ENCODE results near the gene KIF12. TPM values are rescaled to one million over a fixed set of nuclear protein-coding genes. Genes with fewer than 3 reads are reported as not detected.

The KIF12 gene
- polyA plus RNA-seq, 1 donor = 0.52 TPM

DNA sequence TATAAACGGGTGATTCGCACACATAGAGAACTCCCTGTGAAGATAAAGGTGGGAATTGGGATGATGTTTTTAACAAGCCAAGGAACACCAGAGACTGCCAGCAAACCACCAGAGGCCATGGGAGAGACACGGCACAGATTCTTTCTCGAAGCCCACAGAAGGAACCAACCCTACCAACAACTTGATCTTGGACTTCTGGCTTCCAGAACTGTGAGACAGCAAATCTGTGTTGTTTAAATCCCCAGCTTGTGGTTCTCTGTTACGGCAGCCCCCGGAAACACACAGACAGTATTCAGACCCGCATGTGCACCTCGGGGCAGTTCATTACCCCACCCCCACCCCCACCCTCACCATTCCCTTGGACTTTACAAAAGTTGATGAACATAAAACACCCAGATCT lies 33.8 kb downstream of the KIF12 start:
- no peak for DNase-seq

DNA sequence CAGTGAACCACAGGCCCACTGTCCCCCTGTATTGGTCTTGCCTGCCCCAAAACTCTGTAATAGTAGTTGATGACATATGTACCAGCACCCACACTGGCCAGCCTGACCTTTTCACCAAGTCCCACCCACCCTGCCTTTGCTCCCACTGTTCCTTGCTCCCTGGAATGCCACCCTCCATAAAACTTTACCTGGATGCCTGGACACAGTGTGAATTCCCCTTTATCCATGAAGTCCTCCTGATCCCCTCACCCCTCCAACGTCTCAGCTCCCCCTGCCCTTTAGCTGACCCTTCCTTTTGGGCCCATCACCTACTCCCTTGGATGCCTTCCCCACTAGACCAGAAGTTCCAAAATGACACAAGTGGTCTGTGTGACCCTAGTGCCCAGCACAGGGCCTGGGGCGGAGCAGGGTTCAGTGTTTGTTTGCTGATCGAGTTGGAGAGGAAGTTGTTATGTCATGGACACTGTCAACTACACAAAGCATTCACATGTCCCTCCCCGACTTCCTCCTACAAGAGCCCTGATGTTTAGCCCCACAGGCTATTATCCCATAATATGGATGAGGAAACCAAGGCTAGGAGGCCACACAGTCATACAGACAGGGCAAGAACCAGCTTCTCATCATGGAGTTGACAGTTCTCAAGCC lies 37.1 kb downstream of the KIF12 start:
- no peak for DNase-seq

- DNase-seq = no peak
These were observed 37.8 kb downstream of the KIF12 start for GRCh38 chr9:114061292-114061691.

DNA sequence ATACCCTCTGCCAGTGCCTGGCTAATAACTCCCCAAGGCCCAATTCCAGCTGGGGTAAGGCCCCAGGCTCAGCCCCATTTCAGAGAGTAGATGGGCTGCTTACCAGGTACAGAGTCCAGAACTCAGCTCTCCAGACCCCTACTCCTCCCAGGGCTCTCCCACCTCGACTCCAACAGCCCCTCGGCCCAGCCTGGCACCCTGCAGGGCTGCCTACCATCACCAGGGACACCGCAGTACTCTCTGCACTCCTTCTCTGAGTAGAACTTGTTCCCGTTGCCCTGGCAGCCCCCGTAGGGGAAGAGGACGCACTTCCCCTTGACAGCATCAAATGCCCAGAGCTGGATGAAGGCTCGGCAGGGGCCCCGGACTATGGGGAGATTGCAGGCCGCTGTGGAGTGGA lies 38.4 kb downstream of the KIF12 start:
- no peak for DNase-seq

DNA sequence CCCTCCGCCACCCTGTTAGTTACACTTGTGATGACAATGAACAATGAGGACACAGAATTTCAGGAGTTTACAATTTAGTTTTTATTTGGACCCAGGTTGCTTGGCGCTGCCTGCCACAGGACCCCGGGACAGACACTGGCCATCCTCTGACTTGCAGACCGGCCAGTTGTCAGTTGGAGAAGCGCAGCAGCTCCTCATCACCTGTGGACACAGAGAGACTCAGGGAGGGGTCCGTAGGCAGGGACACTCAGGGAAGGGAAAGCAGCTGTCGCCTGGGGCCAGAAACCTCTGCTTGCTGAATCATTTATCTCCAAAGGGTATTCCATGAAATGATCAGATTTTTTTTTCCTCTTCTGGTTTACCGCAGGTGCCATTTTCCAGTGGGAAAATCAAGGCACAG lies 39.0 kb downstream of the KIF12 start:
- no peak for DNase-seq

- DNase-seq = no peak
These were observed 39.9 kb downstream of the KIF12 start for GRCh38 chr9:114059047-114059803.

GRCh38 chr9:114058688-114059046 lies 40.4 kb downstream of the KIF12 start:
- DNase-seq = no peak

DNA sequence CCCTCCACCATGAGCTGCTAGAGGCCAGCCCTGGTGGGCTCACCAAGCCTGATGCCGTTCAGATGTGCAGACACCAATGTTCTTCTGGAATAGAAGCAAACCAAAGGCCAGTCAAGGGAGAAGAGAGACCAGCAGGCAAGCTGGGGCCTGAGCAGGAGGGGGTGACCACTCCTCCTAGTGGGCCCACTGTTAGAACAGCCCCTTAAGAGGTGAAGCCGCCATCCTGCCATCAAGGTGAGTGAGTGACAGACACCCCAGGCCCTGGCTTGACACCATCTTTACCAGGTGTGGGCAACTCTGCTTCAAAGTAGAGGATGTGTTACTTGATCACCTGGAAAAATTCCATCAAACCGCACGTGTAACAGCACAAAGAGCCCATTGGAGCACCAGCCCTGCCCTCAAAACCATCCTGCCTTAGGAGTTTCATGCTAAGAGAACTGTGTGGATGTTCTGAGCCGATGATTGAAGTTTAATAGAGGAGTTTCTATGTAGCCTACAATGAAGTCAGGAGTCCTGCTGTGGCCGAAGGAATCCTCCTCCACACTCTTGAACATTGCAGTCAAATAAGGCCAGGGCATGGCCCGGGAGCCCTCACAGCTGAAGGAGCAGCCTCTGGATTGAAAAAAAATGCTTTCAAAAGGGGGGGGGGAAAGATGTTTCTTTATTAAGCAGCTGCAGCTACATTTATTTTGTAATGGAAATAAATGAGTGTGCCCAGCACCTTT lies 41.8 kb downstream of the KIF12 start:
- no peak for DNase-seq

GRCh38 chr9:114056527-114056926 lies 42.6 kb downstream of the KIF12 start:
- DNase-seq = no peak

DNA sequence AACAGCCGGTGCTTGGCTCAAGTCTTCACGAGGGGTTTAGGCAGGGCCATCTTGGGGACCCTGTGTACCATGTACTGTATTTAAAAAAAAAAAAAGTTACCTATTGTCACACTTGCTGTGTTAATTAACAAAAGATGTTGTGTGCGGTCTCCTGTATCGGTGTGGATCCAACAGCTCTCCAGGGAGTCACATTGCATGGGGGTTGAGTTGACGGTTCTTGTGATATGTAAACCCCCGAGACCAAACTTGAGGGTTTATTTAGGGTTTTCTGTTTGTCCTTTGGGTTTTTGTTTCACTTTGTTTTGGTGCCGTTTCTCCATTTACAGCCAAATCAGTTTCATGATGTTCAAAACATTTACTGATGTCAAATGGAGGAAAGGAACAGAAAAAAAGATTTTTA lies 43.2 kb downstream of the KIF12 start:
- no peak for DNase-seq

DNA sequence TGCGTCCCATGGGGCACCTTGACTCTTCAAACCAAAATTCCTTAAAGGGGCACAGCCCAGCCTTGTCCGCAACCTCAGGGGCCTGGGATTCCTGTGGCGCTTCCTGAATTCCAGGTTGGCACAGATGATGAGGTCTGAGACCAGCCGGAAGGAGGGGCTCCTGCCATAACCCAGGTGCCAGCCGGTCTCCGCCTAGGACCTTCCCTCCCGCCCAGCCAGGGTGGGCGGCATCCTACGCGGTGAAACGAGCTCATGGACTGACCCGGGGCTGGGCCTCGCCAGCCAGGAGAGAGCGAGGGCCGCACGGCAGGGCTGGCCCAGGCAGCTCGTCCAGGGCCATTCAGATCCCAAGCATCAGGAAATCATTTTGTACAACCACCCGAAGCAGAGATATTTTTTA lies 44.0 kb downstream of the KIF12 start:
- DNase-seq = no peak

DNA sequence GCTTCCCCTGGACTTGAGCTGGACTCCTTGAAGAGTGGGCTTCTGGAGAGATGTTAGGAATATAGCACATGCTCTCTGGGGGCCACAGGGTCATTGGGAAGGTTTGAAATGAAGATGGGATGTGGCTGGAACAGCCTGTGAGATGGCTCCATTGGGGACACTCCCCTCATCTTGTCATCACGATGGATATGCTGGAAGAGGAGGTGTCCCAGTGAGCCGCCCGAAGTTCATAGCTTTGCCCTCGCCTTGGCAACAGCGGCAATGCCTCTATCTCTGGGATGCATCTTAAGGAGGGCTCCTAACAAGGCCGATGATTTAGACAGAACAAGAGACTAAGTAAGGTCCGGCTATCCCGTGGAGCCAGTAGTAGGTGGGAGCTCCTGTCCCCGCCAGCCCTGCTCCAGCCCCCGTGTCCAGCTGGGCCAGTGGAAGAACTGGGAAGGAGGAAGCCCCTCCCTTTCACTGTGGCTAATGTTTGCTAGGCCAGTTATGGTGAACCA lies 44.9 kb downstream of the KIF12 start:
- DNase-seq = no peak

- no peak for DNase-seq
These were observed 45.7 kb downstream of the KIF12 start for GRCh38 chr9:114053246-114054005.

GRCh38 chr9:114051706-114052105 lies 47.4 kb downstream of the KIF12 start:
- DNase-seq = no peak

GRCh38 chr9:114051281-114051680 lies 47.8 kb downstream of the KIF12 start:
- DNase-seq = no peak

DNA sequence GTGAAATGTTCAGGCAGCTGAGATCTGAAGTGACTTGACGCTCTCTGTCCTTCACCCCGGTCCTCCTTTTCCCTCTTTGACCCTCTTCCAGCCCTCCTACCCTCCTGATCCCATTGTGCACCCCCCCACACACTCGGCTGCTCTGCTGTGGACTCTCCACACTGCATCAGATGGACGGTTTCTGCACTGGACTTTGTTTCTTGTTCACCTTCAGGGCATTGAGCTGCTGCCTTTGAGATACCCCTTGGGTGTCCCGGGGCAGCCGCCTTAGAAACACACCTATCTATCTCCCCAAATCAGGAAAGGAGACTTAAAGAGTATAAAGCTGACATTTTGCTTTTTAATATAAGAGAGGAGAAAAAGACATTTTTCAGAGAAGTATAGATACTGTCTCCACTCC lies 48.4 kb downstream of the KIF12 start:
- DNase-seq = no peak

DNA sequence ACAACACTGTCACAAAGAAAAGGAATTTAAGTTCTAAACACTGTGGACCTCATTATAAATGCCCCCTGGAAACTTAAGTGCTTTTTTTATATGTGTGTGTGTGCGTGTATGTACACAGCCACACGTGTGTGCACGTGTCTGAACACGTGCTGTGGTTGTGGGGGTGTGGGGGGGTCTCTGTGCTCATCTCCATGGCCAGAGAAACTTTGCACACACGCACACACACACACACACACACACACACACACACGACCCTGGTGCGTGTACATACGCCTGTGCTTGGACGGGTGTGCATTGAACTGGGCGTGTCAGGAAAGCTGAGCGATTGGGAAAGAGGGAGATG lies 48.9 kb downstream of the KIF12 start:
- no peak for DNase-seq

DNA sequence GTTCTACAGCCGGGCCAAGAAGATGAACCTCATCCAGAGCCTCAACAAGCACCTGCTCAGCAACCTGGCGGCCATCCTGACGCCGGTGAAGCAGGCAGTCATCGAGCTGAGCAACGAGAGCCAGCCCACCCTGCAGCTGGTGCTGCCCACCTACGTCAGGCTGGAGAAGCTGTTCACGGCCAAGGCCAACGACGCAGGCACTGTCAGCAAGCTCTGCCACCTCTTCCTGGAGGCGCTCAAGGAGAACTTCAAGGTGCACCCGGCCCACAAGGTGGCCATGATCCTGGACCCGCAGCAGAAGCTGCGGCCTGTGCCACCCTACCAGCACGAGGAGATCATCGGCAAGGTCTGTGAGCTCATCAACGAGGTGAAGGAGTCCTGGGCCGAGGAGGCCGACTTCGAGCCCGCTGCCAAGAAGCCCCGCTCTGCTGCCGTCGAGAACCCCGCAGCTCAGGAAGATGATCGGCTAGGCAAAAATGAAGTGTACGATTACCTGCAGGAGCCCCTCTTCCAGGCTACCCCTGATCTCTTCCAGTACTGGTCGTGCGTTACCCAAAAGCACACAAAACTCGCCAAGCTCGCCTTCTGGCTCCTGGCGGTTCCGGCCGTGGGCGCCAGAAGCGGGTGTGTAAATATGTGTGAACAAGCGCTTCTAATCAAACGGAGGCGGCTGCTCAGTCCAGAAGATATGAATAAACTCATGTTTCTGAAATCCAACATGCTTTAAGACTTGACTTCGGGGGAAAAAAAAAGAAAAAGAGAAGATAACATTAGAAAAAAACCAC lies 49.5 kb downstream of the KIF12 start:
- DNase-seq = no peak

DNA sequence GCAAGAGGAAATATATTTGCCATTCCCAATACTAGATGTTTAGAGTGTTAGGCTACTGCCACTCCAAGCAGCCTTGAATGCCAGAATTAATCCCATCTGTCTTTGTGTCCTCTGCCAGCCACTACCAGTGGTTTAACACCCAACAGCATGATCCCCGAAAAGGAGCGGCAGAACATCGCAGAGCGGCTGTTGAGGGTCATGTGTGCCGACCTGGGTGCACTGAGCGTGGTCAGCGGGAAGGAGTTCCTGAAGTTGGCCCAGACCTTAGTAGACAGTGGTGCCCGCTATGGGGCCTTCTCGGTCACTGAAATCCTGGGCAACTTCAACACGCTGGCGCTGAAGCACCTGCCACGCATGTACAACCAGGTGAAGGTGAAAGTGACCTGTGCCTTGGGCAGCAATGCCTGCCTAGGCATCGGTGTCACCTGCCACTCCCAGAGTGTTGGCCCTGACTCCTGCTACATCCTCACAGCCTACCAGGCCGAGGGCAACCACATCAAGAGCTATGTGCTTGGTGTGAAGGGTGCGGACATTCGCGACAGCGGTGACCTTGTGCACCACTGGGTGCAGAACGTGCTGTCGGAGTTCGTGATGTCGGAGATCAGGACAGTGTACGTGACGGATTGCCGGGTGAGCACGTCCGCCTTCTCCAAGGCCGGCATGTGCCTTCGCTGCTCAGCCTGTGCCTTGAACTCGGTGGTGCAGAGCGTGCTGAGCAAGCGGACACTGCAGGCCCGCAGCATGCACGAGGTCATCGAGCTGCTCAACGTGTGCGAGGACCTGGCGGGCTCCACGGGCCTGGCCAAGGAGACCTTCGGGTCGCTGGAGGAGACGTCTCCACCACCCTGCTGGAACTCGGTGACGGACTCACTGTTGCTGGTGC lies 50.3 kb downstream of the KIF12 start:
- no peak for DNase-seq

- no peak for DNase-seq
These were observed 51.4 kb downstream of the KIF12 start for GRCh38 chr9:114047717-114048116.

- DNase-seq = no peak
These were observed 52.2 kb downstream of the KIF12 start for GRCh38 chr9:114046875-114047274.
